Activated naive CD4-positive, alpha-beta T cell treated with anti-CD3 and anti-CD28 coated beads, Interleukin-2, amount 50 U/mL, for 16 hours (primary cell): ENCODE results near the gene CDKAL1.
"Not testable (repeated sequence)": the region's sequence is repeated elsewhere in the genome, so short reads cannot be mapped to it uniquely, and the experiment has no call there.

ENCODE experiments used
- DNase-seq: peaks from one replicate; pipeline ENCODE4 v3.0.0-alpha.2; 2020

Gene CDKAL1

GRCh38 chr6:20534295-20535262 is at the start of gene CDKAL1:
Gene CDKAL1 (plus strand): TSS chr6:20534457. CDS start chr6:20546351, 11,894 bp downstream.
- DNase-seq = peak; percentile 89

GRCh38 chr6:20486641-20487040 is 47.6 kb upstream of the CDKAL1 start:
- DNase-seq = no peak

GRCh38 chr6:20487669-20488375 is 46.4 kb upstream of the CDKAL1 start:
- DNase-seq = no peak

- DNase-seq = no peak
Measured at GRCh38 chr6:20490591-20490990, 43.7 kb upstream of the CDKAL1 start.

- no peak for DNase-seq
Measured at GRCh38 chr6:20492099-20492498, 42.2 kb upstream of the CDKAL1 start.

DNA sequence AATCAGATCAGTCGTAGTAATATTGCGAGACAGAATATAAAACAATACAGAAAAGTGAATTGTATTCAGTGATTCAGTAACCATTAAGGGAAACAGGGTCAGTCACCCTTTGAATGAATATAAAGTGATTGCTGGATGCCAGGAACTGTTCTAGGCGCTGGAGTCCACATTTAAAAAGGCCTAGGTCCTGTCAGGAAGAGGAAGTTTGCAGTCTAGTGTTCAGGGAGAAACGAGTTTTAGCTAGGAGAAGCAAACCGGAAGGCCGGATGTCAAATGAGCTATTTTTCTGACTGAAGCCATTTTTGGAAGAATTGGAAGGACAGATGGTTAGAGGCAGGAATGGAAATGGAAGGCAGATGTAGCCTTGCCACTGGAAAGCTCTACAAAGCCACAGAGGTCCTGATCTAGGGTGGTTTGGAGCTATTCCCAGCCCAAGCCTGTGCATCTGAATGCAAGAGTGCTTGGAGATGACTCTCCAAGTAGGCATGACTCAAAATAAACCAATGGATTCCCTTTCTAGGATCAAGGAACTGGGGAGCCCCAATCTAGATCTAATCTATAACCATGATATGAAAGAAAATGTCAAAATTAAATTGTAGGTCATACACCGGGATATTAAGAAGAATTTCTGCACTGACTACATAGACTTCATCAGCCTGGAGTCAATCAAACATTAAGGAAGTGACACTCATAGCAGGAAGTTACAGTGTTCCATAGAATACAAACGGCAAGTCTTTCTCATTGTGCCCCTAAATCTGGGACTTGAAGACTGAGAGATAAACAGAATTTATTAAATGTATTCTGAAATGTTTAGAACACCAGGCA is 36.8 kb upstream of the CDKAL1 start:
- DNase-seq = no peak

GRCh38 chr6:20498041-20498385 is 36.2 kb upstream of the CDKAL1 start:
- DNase-seq = no peak

DNA sequence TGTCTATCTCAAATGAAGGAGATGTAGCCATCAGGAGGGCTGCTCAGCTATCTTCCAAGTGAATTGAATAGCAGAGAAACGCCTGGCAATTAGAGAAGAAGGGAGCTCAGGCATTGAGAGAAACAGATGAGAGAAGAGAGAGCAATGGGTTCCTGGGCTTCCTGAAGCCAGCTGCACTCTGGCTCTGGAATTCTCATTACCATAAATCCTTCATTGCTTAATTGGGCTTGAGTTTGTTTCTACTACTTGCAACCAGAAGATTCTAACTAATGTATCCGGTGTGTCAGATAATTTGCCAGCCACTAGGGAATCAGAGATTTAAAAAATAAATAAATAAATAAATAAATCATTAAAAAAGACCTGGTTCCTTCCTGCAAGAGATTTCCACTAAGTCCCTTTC is 25.0 kb upstream of the CDKAL1 start:
- no peak for DNase-seq

DNA sequence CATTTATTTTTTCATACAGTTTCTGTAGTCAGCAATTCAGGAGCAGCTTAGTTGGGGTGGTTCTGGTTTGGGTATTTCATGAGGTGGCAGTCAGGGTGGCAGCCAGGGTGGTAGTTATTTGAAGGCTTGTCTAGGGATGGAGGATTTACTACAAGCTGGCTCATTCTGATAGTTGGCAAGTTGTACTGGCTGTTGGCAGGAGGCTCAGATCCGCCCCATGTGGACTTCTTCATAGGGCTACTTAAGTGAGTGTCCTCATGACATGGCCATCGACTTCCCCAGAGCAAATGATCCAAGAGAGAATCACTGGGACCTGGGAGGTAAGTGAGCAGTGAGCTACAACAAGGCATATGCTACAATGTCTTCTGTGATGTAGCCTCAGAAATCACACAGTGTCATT is 22.4 kb upstream of the CDKAL1 start:
- DNase-seq = no peak

DNA sequence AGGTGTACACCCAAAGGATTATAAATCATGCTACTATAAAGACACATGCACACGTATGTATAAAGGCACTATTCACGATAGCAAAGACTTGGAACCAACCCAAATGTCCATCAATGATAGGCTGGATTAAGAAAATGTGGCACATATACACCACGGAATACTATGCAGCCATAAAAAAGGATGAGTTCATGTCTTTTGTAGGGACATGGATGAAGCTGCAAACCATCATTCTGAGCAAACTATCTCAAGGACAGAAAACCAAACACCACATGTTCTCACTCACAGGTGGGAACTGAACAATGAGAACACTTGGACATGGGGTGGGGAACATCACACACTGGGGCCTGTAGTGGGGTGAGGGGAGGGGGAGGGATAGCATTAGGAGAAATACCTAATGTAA is 9.0 kb upstream of the CDKAL1 start:
- DNase-seq = not testable (repeated sequence)

GRCh38 chr6:20529086-20529448 is 5.2 kb upstream of the CDKAL1 start:
- not testable (repeated sequence) for DNase-seq

DNA sequence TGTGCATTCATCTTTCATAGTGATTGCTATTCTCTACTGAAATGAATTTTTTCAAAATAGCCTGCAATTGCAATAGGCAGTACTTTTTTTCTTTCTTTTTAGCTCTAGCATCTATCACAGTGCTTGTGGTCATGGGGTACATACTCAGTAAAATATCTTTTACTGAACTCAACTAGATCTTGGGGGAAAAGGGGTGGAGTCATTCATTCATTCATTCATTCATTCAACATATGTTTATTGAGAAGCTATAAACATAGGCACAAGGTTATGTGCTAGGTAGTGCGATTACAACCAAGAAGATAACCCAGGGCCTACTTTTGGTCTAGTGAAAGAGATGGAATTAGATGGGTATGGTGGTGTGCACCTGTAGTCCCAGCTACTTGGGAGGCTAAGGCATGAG is 1.4 kb upstream of the CDKAL1 start:
- no peak for DNase-seq

DNA sequence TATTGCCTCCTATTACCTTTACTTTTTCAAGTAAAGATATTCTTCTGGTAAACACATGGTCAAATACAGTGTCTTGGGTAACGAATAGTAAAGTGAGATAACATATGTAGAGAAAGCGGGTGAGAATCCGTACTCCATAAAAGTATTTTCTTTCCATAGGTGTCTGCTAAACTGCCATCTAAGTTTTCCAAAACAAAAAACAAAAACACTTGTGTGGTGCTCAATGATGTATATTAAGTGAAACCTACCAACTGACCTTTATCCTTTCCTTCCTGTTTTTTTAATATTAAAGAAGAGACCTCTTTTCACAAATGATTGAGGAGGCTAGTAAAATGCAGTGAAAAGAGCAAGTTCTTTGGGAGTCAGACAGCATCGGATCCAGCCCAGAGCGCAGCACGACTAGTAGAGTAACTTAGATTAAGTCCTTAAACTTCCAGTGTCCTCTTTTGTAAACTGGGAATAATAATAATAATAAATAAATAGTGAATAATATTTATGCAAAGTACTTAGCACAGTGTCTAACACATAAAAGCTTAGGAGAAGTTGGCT is 437 bp upstream of the CDKAL1 start:
- DNase-seq = no peak

DNA sequence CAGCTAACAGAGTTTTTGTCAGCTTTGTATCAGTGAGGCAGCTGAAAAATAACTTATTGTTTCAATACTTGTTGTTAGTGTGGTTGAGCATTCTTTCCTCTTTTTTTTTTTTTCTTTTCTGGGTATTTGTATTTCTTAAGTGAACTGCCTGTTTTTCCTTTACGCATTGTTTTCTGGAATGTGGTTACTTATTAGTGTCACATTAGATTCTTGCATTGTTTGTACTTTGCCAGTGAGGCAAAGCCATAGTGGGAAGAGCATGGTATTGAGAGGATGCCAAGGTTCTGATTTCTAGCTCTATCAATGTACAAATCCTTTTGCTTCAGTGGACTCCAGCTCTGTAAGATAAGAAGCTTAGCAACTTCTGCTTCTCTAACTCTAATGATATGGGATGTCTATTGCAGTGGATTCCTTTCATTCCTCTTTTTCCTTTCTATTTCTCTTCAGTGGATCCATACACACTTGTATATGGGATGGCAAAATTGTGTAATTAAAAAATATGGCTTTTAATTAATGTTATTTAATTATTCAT is 3.9 kb downstream of the CDKAL1 start:
- no peak for DNase-seq

DNA sequence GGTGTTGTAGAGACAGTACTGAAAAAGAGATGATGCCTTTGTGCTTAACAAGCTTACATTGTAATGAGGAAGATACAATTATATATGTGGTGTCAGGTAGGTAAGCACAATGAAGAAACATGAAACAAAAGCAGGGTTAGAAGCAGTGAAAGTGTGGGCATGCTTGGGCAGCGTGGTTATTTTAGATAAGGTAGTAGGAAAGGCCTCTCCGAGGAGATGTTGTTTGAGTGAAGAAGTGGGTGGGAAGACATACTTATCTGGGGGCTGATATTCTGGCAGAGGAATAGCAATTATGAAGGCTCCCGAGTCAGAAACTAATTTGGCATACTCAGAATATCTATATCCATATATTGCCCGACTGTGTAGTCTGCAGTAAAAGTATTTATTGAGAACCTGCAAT is 4.7 kb downstream of the CDKAL1 start:
- no peak for DNase-seq

GRCh38 chr6:20539387-20539786 is 5.1 kb downstream of the CDKAL1 start:
- DNase-seq = no peak

DNA sequence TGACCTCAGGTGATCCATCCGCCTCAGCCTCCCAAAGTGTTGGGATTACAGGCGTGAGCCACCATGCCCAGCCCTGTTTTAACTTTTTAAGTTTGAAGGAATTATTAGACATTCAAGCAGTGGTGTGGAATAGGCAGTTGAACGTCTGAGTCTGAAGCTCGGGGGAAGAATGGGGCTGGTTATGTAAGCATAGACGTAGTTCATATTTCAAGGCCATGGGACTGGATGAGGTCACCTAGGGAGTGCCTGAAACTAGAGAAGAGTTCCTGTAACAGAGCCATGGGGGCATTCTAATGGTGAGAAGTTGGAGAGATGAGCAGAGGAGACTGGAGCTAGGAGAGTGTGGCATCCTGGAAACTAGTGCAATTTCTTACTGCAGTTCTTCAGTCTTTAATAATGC is 6.4 kb downstream of the CDKAL1 start:
- DNase-seq = no peak

- DNase-seq = no peak
Measured at GRCh38 chr6:20541382-20541781, 7.1 kb downstream of the CDKAL1 start.

GRCh38 chr6:20542927-20543602 is 8.8 kb downstream of the CDKAL1 start:
- DNase-seq = no peak

- no peak for DNase-seq
Measured at GRCh38 chr6:20548264-20548663, 14.0 kb downstream of the CDKAL1 start.

- DNase-seq = not testable (repeated sequence)
Measured at GRCh38 chr6:20549398-20549797, 15.1 kb downstream of the CDKAL1 start.

GRCh38 chr6:20554326-20554725 is 20.1 kb downstream of the CDKAL1 start:
- no peak for DNase-seq
